Liver (tissue), 3 donors: ENCODE measurements around the gene PEX11B.

Experiments
- FOXA1 ChIP-seq: IDR thresholded peaks from 2 replicates; pipeline ENCODE4 v1.6.1; 2016; ENCODE audit warnings: antibody characterized with exemption
- FOXA2 ChIP-seq: IDR thresholded peaks from 2 replicates; pipeline ENCODE4 v1.6.1; 2016; ENCODE audit warnings: antibody characterized with exemption
- GABPA ChIP-seq, 2 donors: IDR thresholded peaks in 1 of 2; conservative IDR thresholded peaks in 1 of 2; 2 replicates each; pipeline ENCODE4 v1.6.1; 2016; ENCODE audit warnings: antibody characterized with exemption in 2 of 2, mild to moderate bottlenecking in 1 of 2, moderate library complexity in 1 of 2
- JUND ChIP-seq, 2 donors: IDR thresholded peaks; 2 replicates each; pipeline ENCODE4 v1.6.1; 2016; ENCODE audit warnings: antibody characterized with exemption in 2 of 2
- RAD21 ChIP-seq, 2 donors: IDR thresholded peaks; 2 replicates each; pipeline ENCODE4 v1.6.1; 2016; ENCODE audit warnings: antibody characterized with exemption in 2 of 2, mild to moderate bottlenecking in 2 of 2
- RXRA ChIP-seq, 2 donors: IDR thresholded peaks; 2 replicates each; pipeline ENCODE4 v1.6.1; 2017 to 2018; ENCODE audit warnings: antibody characterized with exemption in 2 of 2, mild to moderate bottlenecking in 1 of 2
- SP1 ChIP-seq: IDR thresholded peaks from 2 replicates; pipeline ENCODE4 v1.6.1; 2018; ENCODE audit warnings: antibody characterized with exemption, mild to moderate bottlenecking
- TAF1 ChIP-seq: conservative IDR thresholded peaks from 2 replicates; pipeline ENCODE4 v1.6.1; 2016; ENCODE audit warnings: antibody characterized with exemption, mild to moderate bottlenecking
- YY1 ChIP-seq: IDR thresholded peaks from 2 replicates; pipeline ENCODE4 v1.6.1; 2016; ENCODE audit warnings: antibody characterized with exemption, mild to moderate bottlenecking
- TF ChIP-seq, protein P1 (sequence below): fragments of 150-350 bp; IDR thresholded peaks from 2 replicates; pipeline ENCODE4 v1.5.1; 2017; ENCODE audit warnings: improper control_type of control experiment, low read depth, low read length; ENCODE audit not compliant: missing input control
- TF ChIP-seq, protein P2 (sequence below): IDR thresholded peaks from 2 replicates; pipeline ENCODE4 v1.6.1; 2016; ENCODE audit warnings: antibody characterized with exemption
- TF ChIP-seq, protein P3 (sequence below): IDR thresholded peaks from 2 replicates; pipeline ENCODE4 v1.6.1; 2016; ENCODE audit warnings: antibody characterized with exemption
- TF ChIP-seq, protein P4 (sequence below): IDR thresholded peaks from 2 replicates; pipeline ENCODE4 v1.6.1; 2016; ENCODE audit warnings: antibody characterized with exemption, mild to moderate bottlenecking
- TF ChIP-seq, protein P5 (sequence below): IDR thresholded peaks from 2 replicates; pipeline ENCODE4 v1.6.1; 2016; ENCODE audit warnings: antibody characterized with exemption
- donor health status: healthy.
- donor health status: healthy.

DNA sequence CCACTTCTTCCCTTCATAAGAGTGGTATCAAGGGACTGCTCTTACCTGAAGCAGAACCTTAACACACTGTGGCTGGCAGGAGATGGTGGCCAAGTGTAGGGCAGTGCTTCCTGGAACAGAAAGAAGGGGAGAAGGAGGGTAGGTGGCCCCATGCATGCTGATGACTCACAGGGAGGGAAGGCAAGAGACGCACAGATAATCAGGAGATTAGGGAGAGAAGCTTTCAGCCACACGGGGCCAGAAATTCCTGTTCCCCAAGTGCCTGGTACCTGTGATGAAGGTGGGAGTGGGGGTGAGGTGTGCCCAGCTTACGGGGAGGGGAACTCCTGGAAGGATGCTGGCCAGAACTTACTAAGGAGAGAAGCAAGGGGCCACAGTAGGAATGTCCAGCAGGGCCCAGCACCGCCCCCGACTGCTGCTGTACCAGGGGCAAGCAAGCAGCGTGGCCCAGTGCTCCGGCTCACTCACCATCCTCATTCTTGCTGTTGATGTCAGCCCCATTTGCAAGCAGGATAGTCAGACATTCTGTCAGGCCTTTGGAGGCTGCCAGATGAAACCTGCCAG, 40.5 kb downstream of the PEX11B start:
- TF ChIP-seq, protein P1, sequence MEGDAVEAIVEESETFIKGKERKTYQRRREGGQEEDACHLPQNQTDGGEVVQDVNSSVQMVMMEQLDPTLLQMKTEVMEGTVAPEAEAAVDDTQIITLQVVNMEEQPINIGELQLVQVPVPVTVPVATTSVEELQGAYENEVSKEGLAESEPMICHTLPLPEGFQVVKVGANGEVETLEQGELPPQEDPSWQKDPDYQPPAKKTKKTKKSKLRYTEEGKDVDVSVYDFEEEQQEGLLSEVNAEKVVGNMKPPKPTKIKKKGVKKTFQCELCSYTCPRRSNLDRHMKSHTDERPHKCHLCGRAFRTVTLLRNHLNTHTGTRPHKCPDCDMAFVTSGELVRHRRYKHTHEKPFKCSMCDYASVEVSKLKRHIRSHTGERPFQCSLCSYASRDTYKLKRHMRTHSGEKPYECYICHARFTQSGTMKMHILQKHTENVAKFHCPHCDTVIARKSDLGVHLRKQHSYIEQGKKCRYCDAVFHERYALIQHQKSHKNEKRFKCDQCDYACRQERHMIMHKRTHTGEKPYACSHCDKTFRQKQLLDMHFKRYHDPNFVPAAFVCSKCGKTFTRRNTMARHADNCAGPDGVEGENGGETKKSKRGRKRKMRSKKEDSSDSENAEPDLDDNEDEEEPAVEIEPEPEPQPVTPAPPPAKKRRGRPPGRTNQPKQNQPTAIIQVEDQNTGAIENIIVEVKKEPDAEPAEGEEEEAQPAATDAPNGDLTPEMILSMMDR = no peak
- TF ChIP-seq GABPA (IDR thresholded peaks at IDR 0.05 in 1 of 2, conservative IDR thresholded peaks at IDR 0.05 in 1 of 2) (no peak), RAD21 (IDR thresholded peaks at IDR 0.05) (no peak), FOXA1 (no peak), SP1 (no peak), TAF1 (no peak), JUND (IDR thresholded peaks at IDR 0.05) (no peak), FOXA2 (no peak), YY1 (no peak), RXRA (IDR thresholded peaks at IDR 0.05) (no peak)
- TF ChIP-seq, protein P2, sequence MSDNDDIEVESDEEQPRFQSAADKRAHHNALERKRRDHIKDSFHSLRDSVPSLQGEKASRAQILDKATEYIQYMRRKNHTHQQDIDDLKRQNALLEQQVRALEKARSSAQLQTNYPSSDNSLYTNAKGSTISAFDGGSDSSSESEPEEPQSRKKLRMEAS = no peak
- TF ChIP-seq, protein P3, sequence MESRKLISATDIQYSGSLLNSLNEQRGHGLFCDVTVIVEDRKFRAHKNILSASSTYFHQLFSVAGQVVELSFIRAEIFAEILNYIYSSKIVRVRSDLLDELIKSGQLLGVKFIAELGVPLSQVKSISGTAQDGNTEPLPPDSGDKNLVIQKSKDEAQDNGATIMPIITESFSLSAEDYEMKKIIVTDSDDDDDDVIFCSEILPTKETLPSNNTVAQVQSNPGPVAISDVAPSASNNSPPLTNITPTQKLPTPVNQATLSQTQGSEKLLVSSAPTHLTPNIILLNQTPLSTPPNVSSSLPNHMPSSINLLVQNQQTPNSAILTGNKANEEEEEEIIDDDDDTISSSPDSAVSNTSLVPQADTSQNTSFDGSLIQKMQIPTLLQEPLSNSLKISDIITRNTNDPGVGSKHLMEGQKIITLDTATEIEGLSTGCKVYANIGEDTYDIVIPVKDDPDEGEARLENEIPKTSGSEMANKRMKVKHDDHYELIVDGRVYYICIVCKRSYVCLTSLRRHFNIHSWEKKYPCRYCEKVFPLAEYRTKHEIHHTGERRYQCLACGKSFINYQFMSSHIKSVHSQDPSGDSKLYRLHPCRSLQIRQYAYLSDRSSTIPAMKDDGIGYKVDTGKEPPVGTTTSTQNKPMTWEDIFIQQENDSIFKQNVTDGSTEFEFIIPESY = no peak
- TF ChIP-seq, protein P4, sequence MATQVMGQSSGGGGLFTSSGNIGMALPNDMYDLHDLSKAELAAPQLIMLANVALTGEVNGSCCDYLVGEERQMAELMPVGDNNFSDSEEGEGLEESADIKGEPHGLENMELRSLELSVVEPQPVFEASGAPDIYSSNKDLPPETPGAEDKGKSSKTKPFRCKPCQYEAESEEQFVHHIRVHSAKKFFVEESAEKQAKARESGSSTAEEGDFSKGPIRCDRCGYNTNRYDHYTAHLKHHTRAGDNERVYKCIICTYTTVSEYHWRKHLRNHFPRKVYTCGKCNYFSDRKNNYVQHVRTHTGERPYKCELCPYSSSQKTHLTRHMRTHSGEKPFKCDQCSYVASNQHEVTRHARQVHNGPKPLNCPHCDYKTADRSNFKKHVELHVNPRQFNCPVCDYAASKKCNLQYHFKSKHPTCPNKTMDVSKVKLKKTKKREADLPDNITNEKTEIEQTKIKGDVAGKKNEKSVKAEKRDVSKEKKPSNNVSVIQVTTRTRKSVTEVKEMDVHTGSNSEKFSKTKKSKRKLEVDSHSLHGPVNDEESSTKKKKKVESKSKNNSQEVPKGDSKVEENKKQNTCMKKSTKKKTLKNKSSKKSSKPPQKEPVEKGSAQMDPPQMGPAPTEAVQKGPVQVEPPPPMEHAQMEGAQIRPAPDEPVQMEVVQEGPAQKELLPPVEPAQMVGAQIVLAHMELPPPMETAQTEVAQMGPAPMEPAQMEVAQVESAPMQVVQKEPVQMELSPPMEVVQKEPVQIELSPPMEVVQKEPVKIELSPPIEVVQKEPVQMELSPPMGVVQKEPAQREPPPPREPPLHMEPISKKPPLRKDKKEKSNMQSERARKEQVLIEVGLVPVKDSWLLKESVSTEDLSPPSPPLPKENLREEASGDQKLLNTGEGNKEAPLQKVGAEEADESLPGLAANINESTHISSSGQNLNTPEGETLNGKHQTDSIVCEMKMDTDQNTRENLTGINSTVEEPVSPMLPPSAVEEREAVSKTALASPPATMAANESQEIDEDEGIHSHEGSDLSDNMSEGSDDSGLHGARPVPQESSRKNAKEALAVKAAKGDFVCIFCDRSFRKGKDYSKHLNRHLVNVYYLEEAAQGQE = no peak
- TF ChIP-seq, protein P5, sequence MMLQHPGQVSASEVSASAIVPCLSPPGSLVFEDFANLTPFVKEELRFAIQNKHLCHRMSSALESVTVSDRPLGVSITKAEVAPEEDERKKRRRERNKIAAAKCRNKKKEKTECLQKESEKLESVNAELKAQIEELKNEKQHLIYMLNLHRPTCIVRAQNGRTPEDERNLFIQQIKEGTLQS = no peak
